Measurements from ENCODE around the gene NRIP1.

DNA sequence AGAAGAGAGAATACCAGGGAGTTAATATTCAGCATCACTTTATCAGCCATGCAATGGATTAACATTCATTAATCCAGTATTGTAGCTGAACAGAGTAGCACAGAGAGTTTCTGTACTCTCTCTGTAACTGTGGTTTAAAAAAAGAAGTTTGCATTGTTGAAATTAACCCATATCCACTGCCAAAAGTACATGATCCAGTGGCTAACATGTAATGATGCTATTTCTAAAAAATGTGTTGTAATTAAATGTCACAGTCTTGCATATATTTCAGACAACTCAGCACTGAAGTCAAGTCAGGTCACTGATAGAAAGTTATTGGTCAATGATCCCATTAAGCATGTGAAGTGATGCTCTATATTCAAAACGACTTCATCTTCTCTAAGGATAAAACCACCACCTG is 141.3 kb downstream of the NRIP1 start:
- no peak for TF ChIP-seq POLR2AphosphoS5 (IDR thresholded peaks at IDR 0.05)
- no peak for TF ChIP-seq EZH2 (IDR thresholded peaks at IDR 0.05; ENCODE audit: borderline replicate concordance, insufficient read depth, low read length, poor library complexity, severe bottlenecking)
- TF ChIP-seq, protein P1, sequence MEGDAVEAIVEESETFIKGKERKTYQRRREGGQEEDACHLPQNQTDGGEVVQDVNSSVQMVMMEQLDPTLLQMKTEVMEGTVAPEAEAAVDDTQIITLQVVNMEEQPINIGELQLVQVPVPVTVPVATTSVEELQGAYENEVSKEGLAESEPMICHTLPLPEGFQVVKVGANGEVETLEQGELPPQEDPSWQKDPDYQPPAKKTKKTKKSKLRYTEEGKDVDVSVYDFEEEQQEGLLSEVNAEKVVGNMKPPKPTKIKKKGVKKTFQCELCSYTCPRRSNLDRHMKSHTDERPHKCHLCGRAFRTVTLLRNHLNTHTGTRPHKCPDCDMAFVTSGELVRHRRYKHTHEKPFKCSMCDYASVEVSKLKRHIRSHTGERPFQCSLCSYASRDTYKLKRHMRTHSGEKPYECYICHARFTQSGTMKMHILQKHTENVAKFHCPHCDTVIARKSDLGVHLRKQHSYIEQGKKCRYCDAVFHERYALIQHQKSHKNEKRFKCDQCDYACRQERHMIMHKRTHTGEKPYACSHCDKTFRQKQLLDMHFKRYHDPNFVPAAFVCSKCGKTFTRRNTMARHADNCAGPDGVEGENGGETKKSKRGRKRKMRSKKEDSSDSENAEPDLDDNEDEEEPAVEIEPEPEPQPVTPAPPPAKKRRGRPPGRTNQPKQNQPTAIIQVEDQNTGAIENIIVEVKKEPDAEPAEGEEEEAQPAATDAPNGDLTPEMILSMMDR (IDR thresholded peaks at IDR 0.05; ENCODE audit: poor library complexity, severe bottlenecking): no peak
- TF ChIP-seq, protein P2, sequence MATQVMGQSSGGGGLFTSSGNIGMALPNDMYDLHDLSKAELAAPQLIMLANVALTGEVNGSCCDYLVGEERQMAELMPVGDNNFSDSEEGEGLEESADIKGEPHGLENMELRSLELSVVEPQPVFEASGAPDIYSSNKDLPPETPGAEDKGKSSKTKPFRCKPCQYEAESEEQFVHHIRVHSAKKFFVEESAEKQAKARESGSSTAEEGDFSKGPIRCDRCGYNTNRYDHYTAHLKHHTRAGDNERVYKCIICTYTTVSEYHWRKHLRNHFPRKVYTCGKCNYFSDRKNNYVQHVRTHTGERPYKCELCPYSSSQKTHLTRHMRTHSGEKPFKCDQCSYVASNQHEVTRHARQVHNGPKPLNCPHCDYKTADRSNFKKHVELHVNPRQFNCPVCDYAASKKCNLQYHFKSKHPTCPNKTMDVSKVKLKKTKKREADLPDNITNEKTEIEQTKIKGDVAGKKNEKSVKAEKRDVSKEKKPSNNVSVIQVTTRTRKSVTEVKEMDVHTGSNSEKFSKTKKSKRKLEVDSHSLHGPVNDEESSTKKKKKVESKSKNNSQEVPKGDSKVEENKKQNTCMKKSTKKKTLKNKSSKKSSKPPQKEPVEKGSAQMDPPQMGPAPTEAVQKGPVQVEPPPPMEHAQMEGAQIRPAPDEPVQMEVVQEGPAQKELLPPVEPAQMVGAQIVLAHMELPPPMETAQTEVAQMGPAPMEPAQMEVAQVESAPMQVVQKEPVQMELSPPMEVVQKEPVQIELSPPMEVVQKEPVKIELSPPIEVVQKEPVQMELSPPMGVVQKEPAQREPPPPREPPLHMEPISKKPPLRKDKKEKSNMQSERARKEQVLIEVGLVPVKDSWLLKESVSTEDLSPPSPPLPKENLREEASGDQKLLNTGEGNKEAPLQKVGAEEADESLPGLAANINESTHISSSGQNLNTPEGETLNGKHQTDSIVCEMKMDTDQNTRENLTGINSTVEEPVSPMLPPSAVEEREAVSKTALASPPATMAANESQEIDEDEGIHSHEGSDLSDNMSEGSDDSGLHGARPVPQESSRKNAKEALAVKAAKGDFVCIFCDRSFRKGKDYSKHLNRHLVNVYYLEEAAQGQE (IDR thresholded peaks at IDR 0.05; ENCODE audit: borderline replicate concordance): no peak

All from neural cell (in vitro differentiated cells).